ENCODE results near the gene GRM7. TPM values are rescaled to one million over a fixed set of nuclear protein-coding genes. Genes with fewer than 3 reads are reported as not detected.

Gene GRM7
- total and polyA plus RNA-seq, 9 of the 15 experiments (the other 6 are each of a cell fraction or from before 2014, with no cell fraction given), result not detected

GRCh38 chr3:7254251-7254650 is 393.3 kb downstream of the GRM7 start:
- FAIRE-seq, result no peak

More at GRCh38 chr3:7254251-7254650, 393.3 kb downstream of the GRM7 start:
- Histone ChIP-seq H3K79me2 (ENCODE audit: control insufficient read depth, insufficient read depth, low read length) (no peaks in the 10 kb centered on the region), H3K4me3 (no peak overlapping the region), H3K27ac (ENCODE audit: extremely low read depth, low read depth, low read length) (no peak overlapping the region), H3K36me3 (ENCODE audit: control insufficient read depth, insufficient read depth, low read length) (no peaks in the 10 kb centered on the region), H3K9me1 (ENCODE audit: control insufficient read depth, insufficient read depth, low read length) (no peaks in the 10 kb centered on the region), H4K20me1 (replicated peaks; ENCODE audit: control insufficient read depth, insufficient read depth, low read length) (no peaks in the 10 kb centered on the region), H3K9me3 (replicated peaks; ENCODE audit: control insufficient read depth, insufficient read depth, low read depth, low read length) (no peaks in the 10 kb centered on the region), H2AFZ (ENCODE audit: low read depth, low read length) (no peak overlapping the region), H3K4me2 (ENCODE audit: insufficient read depth, low read length) (no peak overlapping the region), H3K9ac (ENCODE audit: insufficient read depth in 1 of 2, low read depth in 2 of 2, low read length in 2 of 2) (no peak overlapping the region), H3K4me1 (replicated peaks in 1 of 2; ENCODE audit: control insufficient read depth in 2 of 2, insufficient read depth in 2 of 2, low read length in 2 of 2) (no peaks in the 10 kb centered on the region), H3K27me3 (ENCODE audit: control insufficient read depth in 2 of 2, insufficient read depth in 2 of 2, low read length in 2 of 2) (no peaks in the 10 kb centered on the region)
- ATAC-seq (no peak), DNase-seq (ENCODE audit: extremely low read depth in 1 of 4, low spot score in 3 of 4) (no peak)
- CTCF ChIA-PET (ENCODE audit: low intra/inter-chr PET ratio), result no interaction called here
- BruUV-seq (replicated peaks), result no TSS peak
- intact Hi-C loops (cut with micrococcal nuclease), result no loop called here
- in situ Hi-C loops (cut with MboI), result no loop called here
- POLR2A ChIA-PET, result no interaction called here
- TF ChIP-seq NR1H2 (CRISPR knock-in tag; IDR thresholded peaks at IDR 0.05), result no peak
- TF ChIP-seq ESRRB (CRISPR knock-in tag; IDR thresholded peaks at IDR 0.05; ENCODE audit: borderline replicate concordance), result no peak
- TF ChIP-seq RBM39 (optimal IDR thresholded peaks at IDR 0.05; ENCODE audit: low read depth, low read length), result no peak
- TF ChIP-seq THRA (IDR thresholded peaks at IDR 0.05), result no peak
- no peak for TF ChIP-seq ZNF785 (CRISPR knock-in tag; IDR thresholded peaks at IDR 0.05)
- no peak for TF ChIP-seq NCOA6 (IDR thresholded peaks at IDR 0.05)
- TF ChIP-seq HMGXB4 (CRISPR knock-in tag; IDR thresholded peaks at IDR 0.05), result no peak
- no peak for TF ChIP-seq GABPB1 (CRISPR knock-in tag; IDR thresholded peaks at IDR 0.05)
- TF ChIP-seq ZNF232 (CRISPR knock-in tag; IDR thresholded peaks at IDR 0.05), result no peak
- no peak for TF ChIP-seq FOXM1 (IDR thresholded peaks at IDR 0.05; ENCODE audit: low read depth)
- TF ChIP-seq FOXM1 (CRISPR knock-in tag; IDR thresholded peaks at IDR 0.05; ENCODE audit: low read depth), result no peak
- no peak for TF ChIP-seq KDM4B (IDR thresholded peaks at IDR 0.05; ENCODE audit: borderline replicate concordance in 2 of 2, low read depth in 1 of 2)
- no peak for TF ChIP-seq XRCC4 (IDR thresholded peaks at IDR 0.05; ENCODE audit: extremely low read depth, insufficient read depth, insufficient read length)
- no peak for TF ChIP-seq MYC (IDR thresholded peaks at IDR 0.05; ENCODE audit: low read depth, low read length)
- no peak for TF ChIP-seq MYC (CRISPR knock-in tag; IDR thresholded peaks at IDR 0.05; ENCODE audit: borderline replicate concordance, low read depth)
- TF ChIP-seq ZNF764 (CRISPR knock-in tag; IDR thresholded peaks at IDR 0.05; ENCODE audit: low read depth), result no peak
- no peak for TF ChIP-seq ZNF140 (CRISPR knock-in tag; IDR thresholded peaks at IDR 0.05)
- WGBS (ENCODE audit: insufficient coverage, low coverage, missing lambda C conversion rate), result 0% methylated on average over 2 of the region's 2 CpGs

All from K562 (cell line).